GM23338 (cell line): ENCODE results near the gene CABP2. TPM values are rescaled to one million over a fixed set of nuclear protein-coding genes. Genes with fewer than 3 reads are reported as not detected.

Experiments
- ATAC-seq: fragments of 200-7000 bp; cut with Tn5 transposase; 3 replicates; pipeline ENCODE4 v1.9.1; 2020
- DNase-seq: peaks from one replicate; pipeline ENCODE4 v3.0.0-alpha.2; 2015; ENCODE audit warnings: low spot score
- H2AFZ ChIP-seq: fragments of 200-600 bp; sonication (generic); 2 replicates; pipeline ENCODE4 v1.8.0; 2016; ENCODE audit warnings: antibody characterized with exemption, mild to moderate bottlenecking, moderate library complexity
- H3F3A ChIP-seq: fragments of 200-600 bp; sonication (generic); replicated peaks from 2 replicates; pipeline ENCODE4 v1.8.0; 2017; ENCODE audit warnings: antibody characterized with exemption, mixed run types, low read depth
- H3K27ac ChIP-seq: fragments of 200-600 bp; sonication (generic); 2 replicates; pipeline ENCODE4 v1.6.1; 2016; ENCODE audit warnings: low read depth
- H3K27me3 ChIP-seq: fragments of 200-600 bp; sonication (generic); 2 replicates; pipeline ENCODE4 v1.8.0; 2016; ENCODE audit warnings: mild to moderate bottlenecking, mixed run types, moderate library complexity; ENCODE audit not compliant: insufficient read depth
- H3K36me3 ChIP-seq: fragments of 200-600 bp; sonication (generic); 2 replicates; pipeline ENCODE4 v1.8.0; 2016; ENCODE audit warnings: mild to moderate bottlenecking; ENCODE audit not compliant: insufficient read depth
- H3K4me1 ChIP-seq: fragments of 200-600 bp; sonication (generic); 2 replicates; pipeline ENCODE4 v1.8.0; 2016; ENCODE audit warnings: mild to moderate bottlenecking, moderate library complexity; ENCODE audit not compliant: insufficient read depth
- H3K4me2 ChIP-seq: fragments of 200-600 bp; sonication (generic); 2 replicates; pipeline ENCODE4 v1.7.1; 2017; ENCODE audit warnings: mixed run types
- H3K4me3 ChIP-seq: fragments of 200-600 bp; sonication (generic); 2 replicates; pipeline ENCODE4 v1.6.1; 2016; ENCODE audit warnings: mixed run types
- H3K79me2 ChIP-seq: fragments of 200-600 bp; sonication (generic); replicated peaks from 2 replicates; pipeline ENCODE4 v1.8.0; 2017; ENCODE audit warnings: mild to moderate bottlenecking; ENCODE audit not compliant: insufficient read depth
- H3K9me2 ChIP-seq: fragments of 200-600 bp; sonication (generic); 2 replicates; pipeline ENCODE4 v1.8.0; 2017; ENCODE audit not compliant: insufficient read depth
- H4K20me1 ChIP-seq: fragments of 200-600 bp; sonication (generic); replicated peaks from 2 replicates; pipeline ENCODE4 v1.8.0; 2017; ENCODE audit warnings: mild to moderate bottlenecking; ENCODE audit not compliant: insufficient read depth
- H3K27ac Mint-ChIP-seq: 2 replicates; pipeline ENCODE4 v1.8.0; 2020; ENCODE audit warnings: inconsistent platforms, mild to moderate bottlenecking, moderate library complexity, mixed read lengths
- H3K27me3 Mint-ChIP-seq: 3 replicates; pipeline ENCODE4 v1.8.0; 2022; ENCODE audit warnings: low read depth, mild to moderate bottlenecking, moderate library complexity, mixed read lengths, inconsistent platforms; ENCODE audit not compliant: insufficient read depth, poor library complexity
- H3K36me3 Mint-ChIP-seq: 3 replicates; pipeline ENCODE4 v1.8.0; 2021; ENCODE audit warnings: low read depth, mild to moderate bottlenecking, inconsistent platforms, moderate library complexity, mixed read lengths
- H3K4me1 Mint-ChIP-seq: 3 replicates; pipeline ENCODE4 v1.8.0; 2020; ENCODE audit warnings: mild to moderate bottlenecking, inconsistent platforms, mixed read lengths
- H3K4me3 Mint-ChIP-seq: 3 replicates; pipeline ENCODE4 v1.8.0; 2021; ENCODE audit warnings: moderate library complexity, mild to moderate bottlenecking, inconsistent platforms, mixed read lengths
- H3K9me3 Mint-ChIP-seq: 3 replicates; pipeline ENCODE4 v1.8.0; 2020; ENCODE audit warnings: moderate library complexity, mild to moderate bottlenecking, inconsistent platforms, mixed read lengths
- CREB1 ChIP-seq: fragments of 250-450 bp; sonication (Bioruptor Pico); IDR thresholded peaks from 2 replicates; pipeline ENCODE4 v1.5.0; 2020; ENCODE audit warnings: low read depth, mild to moderate bottlenecking, moderate library complexity
- EZH2phosphoT487 ChIP-seq: fragments of 200-600 bp; sonication (generic); IDR thresholded peaks from one replicate; pipeline ENCODE4 v1.8.1; 2018; ENCODE audit warnings: antibody characterized with exemption; ENCODE audit not compliant: unreplicated experiment
- JUNB ChIP-seq: IDR thresholded peaks from one replicate; pipeline ENCODE4 v1.6.1; 2016; ENCODE audit warnings: antibody characterized with exemption; ENCODE audit not compliant: unreplicated experiment
- NANOG ChIP-seq: IDR thresholded peaks from 2 replicates; pipeline ENCODE4 v1.6.1; 2016; ENCODE audit warnings: antibody characterized with exemption, borderline replicate concordance
- POLR2AphosphoS5 ChIP-seq: IDR thresholded peaks from 2 replicates; pipeline ENCODE4 v1.6.1; 2016; ENCODE audit warnings: antibody characterized with exemption, low read depth
- STAT1 ChIP-seq: IDR thresholded peaks from one replicate; pipeline ENCODE4 v1.6.1; 2016; ENCODE audit warnings: antibody characterized with exemption; ENCODE audit not compliant: unreplicated experiment
- ZNF114 ChIP-seq: fragments of 250-450 bp; sonication (Bioruptor Pico); IDR thresholded peaks from 2 replicates; pipeline ENCODE4 v1.5.0; 2020; ENCODE audit warnings: mild to moderate bottlenecking, moderate library complexity
- ZNF331 ChIP-seq: fragments of 250-450 bp; sonication (Bioruptor Pico); IDR thresholded peaks from 2 replicates; pipeline ENCODE4 v1.5.0; 2020; ENCODE audit warnings: low read depth, mild to moderate bottlenecking, moderate library complexity
- polyA plus RNA-seq: library from polyadenylated mRNA; unstranded; fragments of >200 nt; fragmentation: Nextera tagmentation; extraction: Ambion mirVana; gene quantifications from 2 replicates; pipeline ENCODE4 v1.2.1, GENCODE V29; 2016
- total RNA-seq: library from RNA; depleted of rRNA; stranded (reverse); fragments of >200 nt; shearing (Covaris generic); gene quantifications from 2 replicates; pipeline ENCODE4 v1.2.3, GENCODE V29; 2014
- TF ChIP-seq, protein P1 (sequence below), 2 experiments: fragments of 200-600 bp in 1 of 2; sonication (generic) in 1 of 2; conservative IDR thresholded peaks; 2 replicates each; pipeline versions ENCODE4 v1.5.1 to v1.6.1; 2016 to 2017; ENCODE audit warnings: antibody characterized with exemption in 2 of 2, low read depth in 2 of 2, mild to moderate bottlenecking in 2 of 2, moderate library complexity in 1 of 2
- TF ChIP-seq, protein P2 (sequence below): IDR thresholded peaks from 2 replicates; pipeline ENCODE4 v1.6.1; 2016; ENCODE audit warnings: antibody characterized with exemption
- TF ChIP-seq, protein P3 (sequence below): fragments of 250-450 bp; sonication (Bioruptor Pico); IDR thresholded peaks from 2 replicates; pipeline ENCODE4 v1.5.0; 2020; ENCODE audit warnings: mild to moderate bottlenecking, moderate library complexity

The CABP2 gene
- total and polyA plus RNA-seq, 2 experiments from 2014 or later = not detected

DNA sequence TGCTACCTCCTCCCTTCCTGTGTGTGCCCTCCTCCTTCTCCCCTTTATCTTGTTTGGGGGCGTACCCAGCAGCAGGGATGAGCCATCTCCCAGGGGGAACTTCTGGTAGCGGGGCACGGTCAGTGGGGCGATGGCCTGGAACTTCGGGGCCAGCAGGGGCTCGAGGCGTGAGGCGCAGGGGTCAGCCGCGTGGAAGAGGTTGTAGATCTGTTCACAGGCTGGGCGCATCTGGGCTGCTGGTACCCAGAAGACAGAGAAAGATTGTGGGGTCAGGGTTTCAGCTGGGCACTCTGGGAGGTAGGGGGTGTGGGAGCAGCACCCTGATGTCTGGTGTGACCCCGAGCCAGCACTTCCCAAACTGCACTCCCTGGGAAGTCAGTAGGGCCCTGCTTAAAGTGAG lies 27.1 kb downstream of the CABP2 start (continued):
- TF ChIP-seq EZH2phosphoT487 = no peak

DNA sequence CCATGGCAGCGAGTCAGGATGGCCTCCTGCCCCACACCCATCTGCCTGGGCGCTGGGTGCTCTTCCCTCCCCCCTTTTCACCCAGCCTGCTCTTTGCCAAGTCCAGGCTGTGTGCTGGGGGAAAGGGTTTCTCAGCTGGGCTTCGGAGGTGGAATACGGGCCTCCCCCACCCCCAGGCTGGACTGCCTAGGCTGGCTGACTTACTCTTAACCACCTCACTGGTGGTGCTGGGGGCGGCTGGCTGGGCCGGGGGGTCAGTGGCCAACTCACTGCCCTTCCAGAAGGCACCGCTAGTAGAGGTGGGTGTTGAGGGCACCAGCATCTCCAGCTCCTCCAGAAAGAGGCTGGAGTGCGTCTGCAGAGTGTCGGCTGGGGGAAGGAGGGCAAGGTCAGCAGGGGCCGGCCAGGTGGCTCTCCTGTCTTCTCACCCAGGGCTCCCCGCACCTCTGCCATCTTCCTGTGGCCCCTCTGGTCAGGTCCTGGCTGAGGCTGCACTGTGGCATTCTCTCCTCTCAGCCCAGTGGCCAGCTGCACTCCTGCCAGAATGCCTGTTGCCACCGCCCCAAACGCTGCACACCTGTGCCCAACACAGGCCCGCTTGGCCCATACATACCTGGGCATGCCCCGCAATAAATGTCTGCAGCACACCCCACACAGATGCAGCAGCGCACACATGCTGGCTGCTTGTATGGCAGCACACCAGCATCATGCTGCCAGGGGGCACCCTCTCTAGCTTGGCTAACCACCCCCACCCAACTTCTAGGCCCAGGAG lies 27.8 kb downstream of the CABP2 start:
- Mint-ChIP-seq H3K36me3 (no peaks in the 10 kb centered on the region; the same call in 2 of the 3 replicates), H3K27me3 (peaks cover under 1% of the 10 kb centered on the region), H3K4me3 (no peak overlapping the region), H3K4me1 (no peaks in the 10 kb centered on the region), H3K27ac (no peak overlapping the region), H3K9me3 (no peaks in the 10 kb centered on the region)
- Histone ChIP-seq H3K4me3 (no peak overlapping the region), H2AFZ (no peak overlapping the region), H3K4me1 (no peaks in the 10 kb centered on the region), H3F3A (0 out of 2 replicates have a peak, but pooled peaks cover 3% of the 10 kb centered on the region), H3K36me3 (no peaks in the 10 kb centered on the region; the same call in 1 of the 2 replicates), H3K9me2 (no peaks in the 10 kb centered on the region), H4K20me1 (no peaks in the 10 kb centered on the region; the same call in 1 of the 2 replicates), H3K79me2 (no peaks in the 10 kb centered on the region), H3K4me2 (no peak overlapping the region), H3K27ac (no peak overlapping the region), H3K27me3 (no peaks in the 10 kb centered on the region)
- DNase-seq (no peak), ATAC-seq (no peak)
- TF ChIP-seq, protein P1, sequence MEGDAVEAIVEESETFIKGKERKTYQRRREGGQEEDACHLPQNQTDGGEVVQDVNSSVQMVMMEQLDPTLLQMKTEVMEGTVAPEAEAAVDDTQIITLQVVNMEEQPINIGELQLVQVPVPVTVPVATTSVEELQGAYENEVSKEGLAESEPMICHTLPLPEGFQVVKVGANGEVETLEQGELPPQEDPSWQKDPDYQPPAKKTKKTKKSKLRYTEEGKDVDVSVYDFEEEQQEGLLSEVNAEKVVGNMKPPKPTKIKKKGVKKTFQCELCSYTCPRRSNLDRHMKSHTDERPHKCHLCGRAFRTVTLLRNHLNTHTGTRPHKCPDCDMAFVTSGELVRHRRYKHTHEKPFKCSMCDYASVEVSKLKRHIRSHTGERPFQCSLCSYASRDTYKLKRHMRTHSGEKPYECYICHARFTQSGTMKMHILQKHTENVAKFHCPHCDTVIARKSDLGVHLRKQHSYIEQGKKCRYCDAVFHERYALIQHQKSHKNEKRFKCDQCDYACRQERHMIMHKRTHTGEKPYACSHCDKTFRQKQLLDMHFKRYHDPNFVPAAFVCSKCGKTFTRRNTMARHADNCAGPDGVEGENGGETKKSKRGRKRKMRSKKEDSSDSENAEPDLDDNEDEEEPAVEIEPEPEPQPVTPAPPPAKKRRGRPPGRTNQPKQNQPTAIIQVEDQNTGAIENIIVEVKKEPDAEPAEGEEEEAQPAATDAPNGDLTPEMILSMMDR (conservative IDR thresholded peaks at IDR 0.05; ENCODE audit: low read depth in 2 of 2) = no peak
- TF ChIP-seq, protein P2, sequence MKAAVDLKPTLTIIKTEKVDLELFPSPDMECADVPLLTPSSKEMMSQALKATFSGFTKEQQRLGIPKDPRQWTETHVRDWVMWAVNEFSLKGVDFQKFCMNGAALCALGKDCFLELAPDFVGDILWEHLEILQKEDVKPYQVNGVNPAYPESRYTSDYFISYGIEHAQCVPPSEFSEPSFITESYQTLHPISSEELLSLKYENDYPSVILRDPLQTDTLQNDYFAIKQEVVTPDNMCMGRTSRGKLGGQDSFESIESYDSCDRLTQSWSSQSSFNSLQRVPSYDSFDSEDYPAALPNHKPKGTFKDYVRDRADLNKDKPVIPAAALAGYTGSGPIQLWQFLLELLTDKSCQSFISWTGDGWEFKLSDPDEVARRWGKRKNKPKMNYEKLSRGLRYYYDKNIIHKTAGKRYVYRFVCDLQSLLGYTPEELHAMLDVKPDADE = no peak
- TF ChIP-seq CREB1 (no peak), STAT1 (no peak), EZH2phosphoT487 (no peak), JUNB (no peak), POLR2AphosphoS5 (no peak), ZNF114 (CRISPR knock-in tag) (no peak), NANOG (no peak), ZNF331 (no peak)
- TF ChIP-seq, protein P3, sequence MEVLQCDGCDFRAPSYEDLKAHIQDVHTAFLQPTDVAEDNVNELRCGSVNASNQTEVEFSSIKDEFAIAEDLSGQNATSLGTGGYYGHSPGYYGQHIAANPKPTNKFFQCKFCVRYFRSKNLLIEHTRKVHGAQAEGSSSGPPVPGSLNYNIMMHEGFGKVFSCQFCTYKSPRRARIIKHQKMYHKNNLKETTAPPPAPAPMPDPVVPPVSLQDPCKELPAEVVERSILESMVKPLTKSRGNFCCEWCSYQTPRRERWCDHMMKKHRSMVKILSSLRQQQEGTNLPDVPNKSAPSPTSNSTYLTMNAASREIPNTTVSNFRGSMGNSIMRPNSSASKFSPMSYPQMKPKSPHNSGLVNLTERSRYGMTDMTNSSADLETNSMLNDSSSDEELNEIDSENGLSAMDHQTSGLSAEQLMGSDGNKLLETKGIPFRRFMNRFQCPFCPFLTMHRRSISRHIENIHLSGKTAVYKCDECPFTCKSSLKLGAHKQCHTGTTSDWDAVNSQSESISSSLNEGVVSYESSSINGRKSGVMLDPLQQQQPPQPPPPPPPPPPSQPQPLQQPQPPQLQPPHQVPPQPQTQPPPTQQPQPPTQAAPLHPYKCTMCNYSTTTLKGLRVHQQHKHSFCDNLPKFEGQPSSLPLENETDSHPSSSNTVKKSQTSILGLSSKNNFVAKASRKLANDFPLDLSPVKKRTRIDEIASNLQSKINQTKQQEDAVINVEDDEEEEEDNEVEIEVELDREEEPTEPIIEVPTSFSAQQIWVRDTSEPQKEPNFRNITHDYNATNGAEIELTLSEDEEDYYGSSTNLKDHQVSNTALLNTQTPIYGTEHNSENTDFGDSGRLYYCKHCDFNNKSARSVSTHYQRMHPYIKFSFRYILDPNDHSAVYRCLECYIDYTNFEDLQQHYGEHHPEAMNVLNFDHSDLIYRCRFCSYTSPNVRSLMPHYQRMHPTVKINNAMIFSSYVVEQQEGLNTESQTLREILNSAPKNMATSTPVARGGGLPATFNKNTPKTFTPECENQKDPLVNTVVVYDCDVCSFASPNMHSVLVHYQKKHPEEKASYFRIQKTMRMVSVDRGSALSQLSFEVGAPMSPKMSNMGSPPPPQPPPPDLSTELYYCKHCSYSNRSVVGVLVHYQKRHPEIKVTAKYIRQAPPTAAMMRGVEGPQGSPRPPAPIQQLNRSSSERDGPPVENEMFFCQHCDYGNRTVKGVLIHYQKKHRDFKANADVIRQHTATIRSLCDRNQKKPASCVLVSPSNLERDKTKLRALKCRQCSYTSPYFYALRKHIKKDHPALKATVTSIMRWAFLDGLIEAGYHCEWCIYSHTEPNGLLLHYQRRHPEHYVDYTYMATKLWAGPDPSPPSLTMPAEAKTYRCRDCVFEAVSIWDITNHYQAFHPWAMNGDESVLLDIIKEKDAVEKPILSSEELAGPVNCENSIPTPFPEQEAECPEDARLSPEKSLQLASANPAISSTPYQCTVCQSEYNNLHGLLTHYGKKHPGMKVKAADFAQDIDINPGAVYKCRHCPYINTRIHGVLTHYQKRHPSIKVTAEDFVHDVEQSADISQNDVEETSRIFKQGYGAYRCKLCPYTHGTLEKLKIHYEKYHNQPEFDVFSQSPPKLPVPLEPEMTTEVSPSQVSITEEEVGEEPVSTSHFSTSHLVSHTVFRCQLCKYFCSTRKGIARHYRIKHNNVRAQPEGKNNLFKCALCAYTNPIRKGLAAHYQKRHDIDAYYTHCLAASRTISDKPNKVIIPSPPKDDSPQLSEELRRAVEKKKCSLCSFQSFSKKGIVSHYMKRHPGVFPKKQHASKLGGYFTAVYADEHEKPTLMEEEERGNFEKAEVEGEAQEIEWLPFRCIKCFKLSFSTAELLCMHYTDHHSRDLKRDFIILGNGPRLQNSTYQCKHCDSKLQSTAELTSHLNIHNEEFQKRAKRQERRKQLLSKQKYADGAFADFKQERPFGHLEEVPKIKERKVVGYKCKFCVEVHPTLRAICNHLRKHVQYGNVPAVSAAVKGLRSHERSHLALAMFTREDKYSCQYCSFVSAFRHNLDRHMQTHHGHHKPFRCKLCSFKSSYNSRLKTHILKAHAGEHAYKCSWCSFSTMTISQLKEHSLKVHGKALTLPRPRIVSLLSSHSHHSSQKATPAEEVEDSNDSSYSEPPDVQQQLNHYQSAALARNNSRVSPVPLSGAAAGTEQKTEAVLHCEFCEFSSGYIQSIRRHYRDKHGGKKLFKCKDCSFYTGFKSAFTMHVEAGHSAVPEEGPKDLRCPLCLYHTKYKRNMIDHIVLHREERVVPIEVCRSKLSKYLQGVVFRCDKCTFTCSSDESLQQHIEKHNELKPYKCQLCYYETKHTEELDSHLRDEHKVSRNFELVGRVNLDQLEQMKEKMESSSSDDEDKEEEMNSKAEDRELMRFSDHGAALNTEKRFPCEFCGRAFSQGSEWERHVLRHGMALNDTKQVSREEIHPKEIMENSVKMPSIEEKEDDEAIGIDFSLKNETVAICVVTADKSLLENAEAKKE (CRISPR knock-in tag) = no peak
